ENCODE results near the gene NTF3.

GRCh38 chr12:5441497-5442236, 9.8 kb downstream of the NTF3 start:
- TF ChIP-seq CTCF (IDR thresholded peaks at IDR 0.05) (no peak), ZFX (IDR thresholded peaks at IDR 0.05; ENCODE audit: borderline replicate concordance) (no peak)

Data from 22Rv1 (cell line).